GM18873 (cell line): ENCODE data around the gene SLC5A11.

Experiments
- ATAC-seq: cut with Tn5 transposase; IDR thresholded peaks from one replicate; pipeline ENCODE4 v1.9.1; 2021; ENCODE audit warnings: mild to moderate bottlenecking, moderate library complexity, moderate number of reproducible peaks; ENCODE audit not compliant: unreplicated experiment, low FRiP score

SLC5A11 gene

DNA sequence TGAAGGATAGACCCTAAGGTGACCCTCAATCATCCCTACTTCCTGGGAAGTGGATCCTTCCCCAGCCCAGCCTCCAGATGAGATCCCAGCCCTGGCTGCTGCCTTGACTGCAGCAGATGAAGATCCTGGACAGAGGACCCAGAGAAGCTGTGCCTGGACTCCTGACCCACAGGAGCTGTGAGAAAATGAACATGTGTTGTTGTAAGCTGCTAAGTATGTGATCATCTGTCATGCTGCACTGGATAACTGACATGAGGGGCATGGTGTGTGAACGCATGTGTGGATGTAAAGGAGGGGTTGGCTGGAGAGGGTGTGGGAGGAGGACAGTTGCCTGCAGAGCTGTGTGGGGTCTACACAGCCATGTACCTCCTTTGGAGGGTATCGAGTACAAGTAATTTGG is 69.3 kb downstream of the SLC5A11 start:
- ATAC-seq, result no peak

DNA sequence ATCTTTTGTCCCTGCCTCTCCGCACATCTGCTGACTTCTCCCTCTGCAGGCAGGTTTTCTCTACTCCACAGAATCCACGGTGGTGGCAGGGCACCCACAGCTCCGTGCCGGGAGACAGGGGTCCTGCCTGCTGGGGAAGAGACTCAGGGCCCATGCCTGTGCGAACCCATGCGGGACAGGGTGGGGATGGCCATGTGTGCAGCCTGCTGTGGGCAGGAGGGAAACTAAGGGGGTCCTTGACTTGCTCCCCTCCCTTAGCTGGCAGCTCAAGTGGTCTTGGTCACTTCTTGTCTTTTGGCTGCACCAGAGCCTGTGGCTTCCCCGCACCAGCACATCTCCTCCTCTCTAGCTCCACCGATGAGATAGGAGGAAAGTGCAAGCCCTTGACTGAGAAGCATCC is 69.8 kb downstream of the SLC5A11 start:
- no peak for ATAC-seq

DNA sequence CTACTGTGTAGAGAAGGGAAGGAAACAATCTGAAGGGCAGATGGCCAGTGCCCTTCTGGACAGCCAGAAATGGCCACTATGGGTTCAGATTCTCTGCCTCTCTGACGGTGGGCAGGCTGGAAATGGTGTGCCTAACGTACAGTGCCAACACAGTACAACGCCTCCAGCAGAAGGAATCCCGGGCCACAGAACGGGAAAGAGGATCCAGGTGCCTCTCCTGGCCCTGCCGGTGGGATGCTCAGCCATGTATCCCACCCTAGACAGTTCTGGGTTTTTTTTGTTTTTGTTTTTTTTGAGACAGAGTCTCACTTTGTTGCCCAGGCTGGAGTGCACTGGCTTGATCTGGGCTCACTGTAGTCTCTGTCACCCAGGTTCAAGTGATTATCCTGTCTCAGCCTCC is 71.5 kb downstream of the SLC5A11 start:
- ATAC-seq, result no peak

DNA sequence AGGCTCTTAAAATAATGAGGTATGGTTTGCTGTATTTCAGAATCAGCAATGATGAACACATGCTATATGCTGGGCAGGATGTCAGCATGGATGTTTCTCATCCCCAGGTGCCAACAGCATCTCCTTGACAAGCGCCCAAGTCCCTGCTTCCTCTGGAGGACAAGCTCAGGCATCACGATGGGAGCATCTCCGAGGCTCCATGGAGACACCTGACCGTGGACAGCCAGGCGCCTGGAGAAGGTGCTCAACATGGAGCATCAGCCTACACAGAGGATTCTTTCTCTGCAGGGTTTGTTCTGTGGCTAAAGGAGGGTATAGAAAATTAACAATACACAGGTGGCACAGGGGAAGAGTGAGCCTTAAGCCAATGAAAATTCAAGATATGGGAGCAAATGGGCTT is 72.1 kb downstream of the SLC5A11 start:
- ATAC-seq, result no peak

DNA sequence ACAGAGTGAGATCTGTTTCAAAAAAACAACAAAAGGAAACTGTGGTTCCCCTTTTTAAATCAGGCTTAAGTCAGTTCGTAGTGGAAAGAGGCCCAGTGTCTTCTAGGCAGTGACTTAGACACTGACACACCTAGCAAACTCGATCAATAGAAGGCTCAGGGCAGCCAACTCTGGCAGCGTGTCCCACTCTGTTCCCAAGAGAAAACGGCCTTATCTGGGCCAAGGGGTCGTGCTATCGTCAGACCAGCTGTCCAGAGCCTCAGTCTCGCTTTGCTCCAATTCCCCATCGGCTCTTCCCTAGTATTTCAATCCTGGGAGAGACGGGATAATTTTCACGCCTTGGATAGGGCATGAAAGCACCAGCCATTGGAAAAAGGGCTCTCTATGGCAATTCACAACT is 72.9 kb downstream of the SLC5A11 start:
- no peak for ATAC-seq

DNA sequence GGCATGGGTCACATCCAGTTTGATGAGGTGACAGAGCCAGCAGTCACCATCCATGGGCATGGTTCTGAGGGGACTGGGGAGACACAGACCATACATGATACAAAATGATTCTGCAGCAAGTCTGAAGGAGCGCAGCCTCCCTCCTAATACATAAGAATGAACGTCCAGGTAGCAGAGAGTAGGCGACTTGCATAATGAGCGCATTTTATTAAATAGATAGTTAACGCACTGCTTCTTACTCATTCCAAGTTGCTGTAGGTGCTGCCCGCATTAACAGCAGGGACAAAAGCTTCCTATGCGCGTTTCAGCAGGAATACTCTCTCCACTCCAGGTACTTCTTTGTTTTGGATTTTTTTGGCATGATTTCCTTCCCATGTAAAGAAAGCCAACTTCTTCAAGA is 73.8 kb downstream of the SLC5A11 start:
- ATAC-seq, result no peak

DNA sequence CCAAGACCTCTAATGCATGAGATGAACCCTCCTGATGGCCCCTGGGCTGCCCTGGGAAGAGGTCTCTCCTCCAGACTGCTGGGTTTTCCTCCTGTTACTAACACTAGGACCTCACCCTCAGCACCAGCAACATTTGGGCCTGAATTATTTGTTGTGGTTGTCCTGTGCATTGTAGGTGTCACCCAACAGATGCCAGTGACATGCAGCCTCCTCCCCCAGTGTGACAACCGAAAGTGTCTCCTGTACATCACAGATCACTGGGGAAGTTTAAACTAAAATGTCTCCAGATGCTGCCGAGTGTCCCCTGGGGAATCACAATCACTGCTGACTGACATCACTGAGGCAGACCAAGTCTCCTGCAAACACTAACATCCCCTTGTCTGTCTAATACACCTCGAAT is 74.8 kb downstream of the SLC5A11 start:
- no peak for ATAC-seq

DNA sequence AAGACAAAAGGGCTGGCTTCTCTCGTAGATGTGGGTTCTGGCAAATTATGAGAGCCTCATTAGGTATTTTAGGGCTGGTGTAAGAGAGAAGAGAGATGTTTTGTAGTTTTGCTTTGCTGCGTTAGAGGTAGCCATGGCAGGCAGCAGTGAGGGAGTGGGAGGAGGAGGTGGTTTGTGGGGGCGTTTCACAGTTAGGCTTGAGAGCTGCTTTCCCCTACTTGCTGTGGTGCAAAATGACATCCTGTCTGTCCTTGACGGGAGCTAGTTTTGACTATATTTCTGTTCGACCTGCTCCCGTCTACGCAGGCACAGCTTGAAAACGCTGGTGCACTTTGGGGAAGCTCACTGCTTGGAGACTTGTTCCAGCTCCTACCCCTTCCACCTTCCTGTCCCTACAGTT is 75.5 kb downstream of the SLC5A11 start:
- no peak for ATAC-seq

DNA sequence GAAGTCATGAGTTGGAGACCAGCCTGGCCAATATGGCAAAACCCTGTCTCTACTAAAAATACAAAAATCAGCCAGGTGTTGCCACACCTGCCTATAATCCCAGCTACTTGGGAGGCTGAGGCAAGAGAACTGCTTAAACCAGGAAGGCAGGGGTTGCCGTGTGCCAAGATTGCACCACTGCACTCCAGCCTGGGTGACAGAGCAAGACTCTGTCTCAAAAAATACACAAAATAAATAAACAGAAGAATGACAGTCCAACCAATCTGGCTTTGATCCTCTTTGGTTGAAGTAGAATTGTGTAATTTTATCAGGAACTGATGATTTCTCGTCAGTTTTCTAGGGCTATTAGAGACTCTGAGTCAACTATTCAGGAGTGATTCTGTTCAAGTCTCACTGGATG is 79.4 kb downstream of the SLC5A11 start:
- ATAC-seq, result no peak

DNA sequence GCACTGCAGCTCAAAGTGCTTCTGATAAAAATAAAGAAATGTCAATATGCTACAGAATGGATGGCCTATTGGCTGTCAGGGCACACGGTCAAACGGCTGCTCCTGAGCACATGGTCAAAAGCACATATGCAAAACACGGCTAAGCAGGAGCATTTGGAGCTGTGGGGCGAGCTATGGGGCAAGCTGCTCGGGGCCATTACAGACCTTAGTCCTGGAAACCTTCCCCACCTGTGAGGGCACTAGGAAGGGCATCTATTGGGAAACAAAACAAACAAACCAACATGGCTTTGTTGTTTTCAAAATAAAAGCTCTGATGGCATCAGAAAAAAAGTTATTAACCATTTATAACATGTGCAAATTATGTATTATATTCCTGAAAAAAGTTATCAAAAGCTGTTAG is 83.6 kb downstream of the SLC5A11 start:
- no peak for ATAC-seq

DNA sequence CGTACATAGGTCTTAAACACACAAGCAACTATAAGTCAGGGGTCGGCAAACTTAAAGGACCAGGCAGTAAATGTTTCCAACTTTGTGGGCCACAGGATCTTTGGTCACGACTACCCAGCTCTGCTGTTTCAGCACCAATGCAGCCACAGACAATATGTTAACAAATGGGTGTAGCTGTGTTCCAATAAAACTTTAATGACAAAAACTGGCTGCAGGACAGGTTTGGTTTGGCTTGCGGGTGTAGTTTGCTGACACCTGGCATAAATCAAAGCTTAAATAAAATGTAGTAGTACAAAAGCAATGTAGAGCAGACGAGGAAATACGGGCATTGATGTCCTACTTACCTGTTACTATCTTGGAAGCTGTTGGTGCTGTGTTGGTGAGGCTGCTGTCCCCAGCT is 84.7 kb downstream of the SLC5A11 start:
- no peak for ATAC-seq

DNA sequence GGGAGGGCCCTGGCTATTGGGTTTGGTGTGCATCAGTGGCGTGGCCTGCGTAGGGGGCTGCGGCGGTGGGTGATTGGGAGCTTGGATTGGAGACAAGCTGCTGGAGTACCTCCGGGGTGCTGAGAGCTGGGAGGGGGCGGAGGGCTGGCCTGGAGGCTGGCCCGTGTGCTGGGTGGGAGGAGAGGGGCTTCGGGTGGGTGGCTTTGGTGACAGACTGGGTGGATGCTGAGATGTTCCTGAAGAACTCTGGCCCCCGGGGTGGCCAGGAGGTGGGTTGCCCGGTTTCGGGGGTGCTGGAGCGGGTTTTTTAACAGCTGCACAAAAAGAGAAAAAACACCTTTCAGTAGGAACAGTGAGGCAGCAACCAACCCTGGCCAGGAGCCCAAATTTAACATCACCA is 85.3 kb downstream of the SLC5A11 start:
- ATAC-seq, result no peak

DNA sequence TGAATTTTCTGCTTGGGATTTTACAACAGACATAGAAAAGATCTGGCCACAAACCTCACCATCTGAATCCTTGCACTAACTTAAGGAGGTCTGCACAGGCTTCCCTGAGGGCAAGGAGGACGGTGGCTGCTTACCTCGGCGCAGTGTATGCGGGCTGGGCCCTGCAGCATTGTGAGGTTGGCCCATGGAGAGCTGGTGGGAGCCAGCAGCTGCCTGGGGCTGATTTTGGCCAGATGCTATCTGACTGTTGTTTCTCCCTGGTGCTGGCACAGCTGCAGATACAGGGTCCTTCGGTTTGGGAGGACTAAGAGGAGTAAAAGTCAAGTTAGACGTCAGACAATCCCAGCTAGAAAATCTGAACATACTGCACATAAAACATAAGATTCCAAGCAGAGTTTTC is 89.6 kb downstream of the SLC5A11 start:
- no peak for ATAC-seq

DNA sequence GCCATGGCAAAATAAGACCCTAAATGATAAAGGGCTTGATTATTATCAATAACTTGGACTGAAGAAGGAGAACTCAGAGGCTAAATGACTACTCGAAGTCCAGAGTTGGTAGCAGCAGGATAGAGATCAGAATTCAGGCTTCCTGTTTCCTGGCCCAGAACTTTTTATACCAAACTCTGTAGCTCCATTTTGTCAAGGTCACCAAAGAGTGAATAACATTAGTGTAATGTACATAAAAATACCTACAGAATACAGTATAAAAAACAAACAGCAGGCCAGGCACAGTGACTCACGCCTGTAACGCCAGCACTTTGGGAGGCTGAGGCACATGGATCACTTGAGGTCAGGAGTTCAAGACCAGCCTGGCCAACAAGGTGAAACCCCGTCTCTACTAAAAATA is 90.4 kb downstream of the SLC5A11 start:
- ATAC-seq, result no peak

DNA sequence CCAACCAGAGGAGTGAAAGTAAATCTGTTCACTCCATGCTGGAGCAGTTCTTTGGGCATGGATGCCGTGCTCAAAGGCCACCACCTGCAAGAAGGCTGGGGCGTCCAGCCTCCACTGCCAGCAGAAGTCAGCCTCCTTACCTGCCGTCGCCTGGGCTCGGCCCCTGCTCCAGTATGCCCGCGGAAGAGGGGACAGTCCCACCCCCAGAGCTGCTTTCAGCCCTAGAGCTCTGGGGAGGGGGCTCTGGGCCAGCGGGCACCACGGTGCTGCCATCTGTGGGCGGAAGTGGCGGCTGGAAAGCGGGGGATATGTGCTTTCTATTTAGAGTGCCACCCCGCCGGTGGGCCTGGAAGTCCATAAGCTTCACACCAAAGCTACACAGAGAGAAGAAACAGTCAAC is 93.5 kb downstream of the SLC5A11 start:
- no peak for ATAC-seq

DNA sequence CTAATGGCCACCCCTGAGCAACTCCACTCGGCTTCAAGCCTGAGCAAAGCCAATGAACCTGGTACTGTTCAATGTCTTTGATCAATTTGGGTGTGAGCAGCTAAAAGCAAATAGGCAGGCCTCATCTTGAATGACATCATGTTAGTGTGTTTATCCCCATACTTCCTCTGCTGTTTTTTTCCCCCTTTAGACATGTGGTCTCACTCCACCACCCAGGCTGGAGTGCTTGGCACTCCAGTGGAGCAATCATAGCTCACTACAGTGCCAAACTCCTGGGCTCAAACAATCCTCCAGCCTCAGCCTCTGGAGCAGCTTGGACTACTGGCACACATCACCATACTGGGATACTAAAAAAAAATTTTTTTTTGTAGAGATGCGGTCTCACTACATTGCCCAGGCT is 94.0 kb downstream of the SLC5A11 start:
- ATAC-seq, result no peak

DNA sequence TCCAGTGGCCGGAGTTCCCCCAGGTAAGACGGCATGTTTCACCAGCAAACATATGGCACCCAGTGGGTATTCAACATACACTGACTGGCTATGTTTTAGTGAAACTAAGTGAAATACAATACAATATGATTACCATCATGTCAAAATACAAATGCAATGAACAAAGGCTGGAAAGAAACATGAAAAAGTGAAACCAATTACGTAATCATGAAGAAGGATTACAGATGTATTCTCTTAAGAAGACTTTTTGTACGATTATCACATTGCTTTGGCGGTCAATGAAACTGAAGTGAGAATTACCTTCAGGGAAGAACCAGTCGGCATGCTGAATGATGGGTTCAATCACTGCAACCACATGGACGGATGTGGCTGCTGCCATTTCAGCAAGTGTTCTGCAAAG is 97.7 kb downstream of the SLC5A11 start:
- no peak for ATAC-seq

DNA sequence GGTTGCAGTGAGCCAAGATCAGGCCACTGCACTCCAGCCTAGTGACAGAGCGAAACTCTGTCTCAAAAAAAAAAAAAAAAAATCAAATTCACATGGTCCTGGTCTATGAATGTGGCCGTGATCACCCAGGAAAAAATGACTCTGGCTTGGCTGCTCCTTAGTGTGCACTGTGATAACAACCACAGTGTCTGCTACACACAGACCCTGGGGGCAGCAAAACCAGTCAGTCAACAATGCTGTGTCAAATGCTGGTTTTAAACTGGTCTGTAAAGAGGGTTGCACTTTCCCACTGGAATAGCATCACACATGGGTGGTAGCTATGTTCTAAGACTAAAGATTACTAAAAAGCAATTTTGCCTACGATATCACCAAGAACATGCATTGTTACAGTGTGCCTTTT is 98.4 kb downstream of the SLC5A11 start:
- no peak for ATAC-seq

DNA sequence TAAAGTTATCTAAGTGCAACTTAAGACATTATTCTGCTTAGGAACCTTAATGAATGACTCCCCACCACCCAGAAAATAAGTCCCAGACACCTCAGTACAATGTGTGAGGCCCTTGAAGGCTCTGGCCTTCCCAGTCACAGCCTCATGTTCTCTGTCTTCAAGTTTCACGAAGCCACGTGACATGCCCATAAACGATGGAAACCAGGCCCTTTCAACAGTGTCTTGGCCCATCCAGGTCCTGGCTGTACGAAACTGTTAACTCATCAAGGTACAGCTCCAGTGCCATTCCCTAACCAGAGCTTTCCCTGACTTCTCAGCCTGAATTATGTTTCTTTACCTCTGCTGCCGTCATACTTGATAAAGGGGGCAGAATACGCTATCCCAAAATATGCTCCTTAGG is 100.4 kb downstream of the SLC5A11 start:
- ATAC-seq, result no peak

DNA sequence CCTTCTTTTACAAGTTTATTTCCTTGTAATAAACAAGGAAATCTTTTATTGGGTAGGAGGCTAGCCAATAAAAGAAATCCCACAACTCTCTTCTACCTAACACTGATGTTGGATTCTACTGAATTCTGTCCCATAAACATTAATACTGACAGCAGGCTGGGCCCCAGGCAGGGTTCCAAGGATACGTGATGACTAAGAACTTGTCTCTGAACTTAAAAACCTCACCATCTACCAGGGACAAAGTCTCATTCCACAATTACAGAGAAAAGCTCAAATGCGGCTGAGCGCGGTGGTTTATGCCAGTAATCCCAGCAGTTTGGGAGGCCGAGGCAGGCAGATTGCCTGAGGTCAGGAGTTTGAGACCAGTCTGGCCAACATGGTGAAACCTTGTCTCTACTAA is 104.5 kb downstream of the SLC5A11 start:
- no peak for ATAC-seq

DNA sequence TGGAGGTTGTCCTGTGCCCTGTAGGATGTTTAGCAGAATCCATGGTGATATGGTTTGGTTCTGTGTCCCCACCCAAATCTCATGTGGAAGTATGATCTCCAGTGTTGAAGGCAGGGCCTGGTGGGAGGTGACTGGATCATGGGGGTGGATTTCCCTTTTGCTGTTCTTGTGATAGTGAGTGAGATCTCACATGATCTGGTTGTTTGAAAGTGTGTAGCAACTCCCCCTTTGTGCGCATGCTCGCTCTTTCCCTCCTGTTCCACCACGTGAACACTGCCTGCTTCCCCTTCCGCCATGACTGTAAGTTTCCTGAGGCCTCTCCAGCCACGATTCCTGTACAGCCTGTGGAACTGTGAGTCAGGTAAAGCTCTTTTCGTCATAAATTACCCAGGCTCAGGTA is 107.5 kb downstream of the SLC5A11 start:
- ATAC-seq, result no peak

DNA sequence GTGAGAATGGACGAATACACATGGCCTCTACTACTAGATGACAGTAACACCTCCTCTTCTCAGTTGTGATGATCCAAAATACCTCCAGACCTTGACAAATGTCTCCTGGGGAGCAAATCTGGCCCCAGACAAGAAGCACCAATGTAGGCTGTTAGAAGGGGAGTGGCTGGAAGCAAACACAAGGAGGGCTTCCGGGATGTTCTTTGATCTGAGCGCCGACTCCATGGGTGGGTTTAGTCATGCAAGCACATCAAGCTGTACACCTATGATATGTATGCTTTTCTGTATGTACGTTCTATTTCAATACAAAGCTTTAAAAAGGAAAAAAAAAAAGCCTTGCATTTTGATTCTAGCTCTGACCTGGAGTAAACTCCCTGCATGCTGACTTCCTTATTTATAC is 108.0 kb downstream of the SLC5A11 start:
- ATAC-seq, result no peak

DNA sequence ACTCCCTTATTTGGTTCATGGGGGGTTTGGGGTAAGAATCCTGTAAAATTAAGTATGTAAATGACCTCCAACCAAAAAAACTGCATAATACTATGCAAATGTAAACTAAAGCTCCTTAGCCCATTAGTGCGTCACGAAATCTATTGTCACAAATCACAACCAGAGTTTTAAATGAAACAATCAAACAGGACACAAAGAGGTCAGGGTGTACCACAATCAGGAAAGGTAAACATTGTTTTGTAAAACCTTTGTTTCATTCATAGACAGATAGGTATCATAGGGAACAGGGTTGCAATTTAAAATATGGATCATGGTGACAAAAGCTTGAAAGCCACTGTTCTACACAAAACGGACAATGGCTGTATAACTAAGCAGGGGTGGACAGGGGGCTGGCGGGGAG is 108.4 kb downstream of the SLC5A11 start:
- ATAC-seq, result no peak
